GM18951 (cell line): ENCODE results near the gene NKG7.

Experiments
- POLR2A ChIP-seq: IDR thresholded peaks from 4 replicates; pipeline ENCODE4 v1.6.1; 2011; ENCODE audit warnings: mild to moderate bottlenecking; ENCODE audit not compliant: insufficient read length, insufficient read depth; ENCODE audit errors: extremely low read depth
- in situ Hi-C: fragments of 300-500 bp; cut with MboI; formaldehyde crosslinking; loops from one replicate; pipeline ENCODE4 v1.12.0; 2022; ENCODE audit warnings: low sequenced_read_pairs, mixed read lengths, inconsistent platforms; ENCODE audit not compliant: unreplicated experiment

Gene NKG7

DNA sequence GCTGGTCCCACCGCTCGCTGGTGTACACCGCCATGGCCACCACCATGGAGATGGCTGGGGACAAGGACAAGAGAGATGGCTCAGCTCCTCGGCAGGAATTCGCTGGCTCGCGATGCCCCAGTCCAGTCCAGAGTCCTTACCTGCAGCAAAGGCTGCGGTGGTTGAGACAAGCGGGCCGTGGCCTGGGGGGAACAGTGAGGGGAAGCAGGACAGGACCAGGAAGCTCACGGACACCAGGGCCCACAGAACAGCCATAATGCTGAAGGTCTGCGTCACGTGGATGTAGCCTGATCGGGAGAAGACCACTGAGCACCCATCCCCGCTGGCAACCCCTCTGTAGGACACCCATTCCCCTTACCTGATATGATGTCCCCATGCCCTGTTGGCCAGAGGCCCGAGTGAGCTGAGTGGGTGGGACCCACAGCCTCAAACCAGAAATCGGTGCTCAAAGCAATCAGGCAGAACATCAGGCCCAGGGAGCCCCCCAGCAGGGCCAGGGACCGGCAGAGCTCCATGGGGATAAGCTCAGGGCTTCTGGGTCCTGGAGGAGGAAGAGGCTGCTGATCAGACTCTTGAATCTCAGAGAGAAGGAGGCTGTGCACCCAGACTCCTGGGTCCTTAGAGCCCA is 319 bp downstream of the NKG7 start:
- in situ Hi-C loops = no loop called here

DNA sequence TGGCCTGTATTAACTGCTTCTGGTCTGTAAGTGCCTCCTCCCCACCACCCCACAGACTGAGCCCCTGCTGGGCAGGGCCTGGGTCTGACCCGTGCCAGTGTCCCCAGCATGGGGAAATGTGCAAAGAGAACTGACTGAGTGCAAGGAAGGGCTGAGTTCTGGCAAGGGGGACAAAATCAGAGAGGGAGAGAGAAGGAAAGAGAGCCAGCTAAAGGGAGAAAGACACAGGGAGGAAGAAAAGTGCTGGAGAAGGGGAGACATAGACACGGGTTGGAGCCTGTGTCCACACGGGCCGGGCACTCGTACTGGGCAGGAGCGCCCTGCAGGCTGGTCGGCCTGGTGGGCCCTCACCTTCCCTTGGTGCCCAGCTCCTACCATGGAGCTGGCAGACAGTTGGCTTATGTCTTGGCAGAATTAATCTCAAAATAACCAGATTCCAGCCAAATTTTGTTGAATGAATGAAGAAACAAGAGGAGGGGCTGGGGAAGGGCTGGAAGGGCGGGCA is 1.2 kb downstream of the NKG7 start:
- no peak for TF ChIP-seq POLR2A
- in situ Hi-C loops = no loop called here

More for the DNA sequence above, 319 bp downstream of the NKG7 start:
- no peak for TF ChIP-seq POLR2A

DNA sequence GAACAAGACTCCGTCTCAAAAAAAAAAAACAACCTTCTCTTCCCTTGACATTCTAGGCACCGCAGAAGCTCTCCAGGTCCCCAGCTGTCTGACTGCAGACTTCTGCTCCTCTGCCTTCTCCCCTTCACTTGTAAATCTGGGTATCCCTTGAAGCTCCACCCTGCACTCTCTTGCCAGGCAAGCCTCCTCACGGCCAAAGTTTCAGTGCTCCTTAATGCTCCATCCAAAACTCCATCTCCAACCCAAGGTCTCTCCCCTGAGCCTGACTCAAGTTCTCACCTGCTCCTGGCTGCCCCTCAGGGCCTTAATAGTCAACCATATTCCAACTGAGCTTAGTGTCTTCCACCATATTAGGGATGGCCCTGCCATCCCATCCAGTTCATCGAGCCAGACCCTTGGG is 2.2 kb downstream of the NKG7 start:
- no peak for TF ChIP-seq POLR2A
- in situ Hi-C loops = no loop called here

DNA sequence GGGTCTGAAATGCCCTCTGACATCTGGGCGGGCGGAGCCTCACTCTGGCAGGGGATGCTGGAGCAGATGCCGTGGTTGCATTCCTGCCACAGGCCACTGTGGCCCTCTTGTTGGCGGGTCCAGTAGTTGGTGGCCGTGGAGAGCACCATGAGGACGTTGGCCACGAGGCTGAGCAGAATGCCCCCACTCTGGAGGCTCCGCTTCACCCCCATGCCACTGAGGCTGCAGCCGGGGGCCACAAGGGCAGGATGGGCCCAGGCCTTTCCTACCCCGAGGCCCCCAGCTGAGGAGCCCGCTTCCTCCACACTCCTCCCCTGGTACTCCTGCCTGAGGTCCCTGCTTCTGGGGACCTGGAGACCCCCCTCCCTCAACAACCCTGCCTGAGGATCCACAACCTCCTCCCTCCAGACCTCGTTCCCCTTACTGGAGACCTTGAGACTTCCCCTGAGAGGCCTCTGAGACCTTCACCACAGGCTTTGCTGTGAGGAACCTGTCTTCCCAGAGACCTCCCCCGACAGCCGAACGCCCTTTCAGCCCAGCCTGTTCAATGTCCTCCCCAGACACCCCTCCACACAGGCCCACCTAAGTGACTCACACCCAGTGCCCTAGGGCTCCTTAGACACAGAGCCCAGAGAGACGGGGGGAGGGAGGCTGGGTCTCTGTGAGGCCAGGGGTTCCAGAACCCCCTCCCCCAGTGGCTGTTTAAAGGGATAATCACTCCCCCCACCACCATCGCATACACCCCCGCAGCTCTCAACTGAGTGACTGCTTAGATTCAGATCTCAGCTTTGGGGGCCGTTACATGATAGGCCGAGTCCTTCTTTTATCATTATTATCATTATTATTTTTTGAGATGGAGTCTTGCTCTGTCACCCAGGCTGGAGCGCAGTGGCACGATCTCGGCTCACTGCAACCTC is 3.8 kb downstream of the NKG7 start, which contains the start of gene CLDND2:
TSS of gene CLDND2 (minus strand) at position 638 of the 917 bp plus-strand sequence. CDS start at position 212, 426 bp downstream.
- no peak for TF ChIP-seq POLR2A
- in situ Hi-C loops = no loop called here

DNA sequence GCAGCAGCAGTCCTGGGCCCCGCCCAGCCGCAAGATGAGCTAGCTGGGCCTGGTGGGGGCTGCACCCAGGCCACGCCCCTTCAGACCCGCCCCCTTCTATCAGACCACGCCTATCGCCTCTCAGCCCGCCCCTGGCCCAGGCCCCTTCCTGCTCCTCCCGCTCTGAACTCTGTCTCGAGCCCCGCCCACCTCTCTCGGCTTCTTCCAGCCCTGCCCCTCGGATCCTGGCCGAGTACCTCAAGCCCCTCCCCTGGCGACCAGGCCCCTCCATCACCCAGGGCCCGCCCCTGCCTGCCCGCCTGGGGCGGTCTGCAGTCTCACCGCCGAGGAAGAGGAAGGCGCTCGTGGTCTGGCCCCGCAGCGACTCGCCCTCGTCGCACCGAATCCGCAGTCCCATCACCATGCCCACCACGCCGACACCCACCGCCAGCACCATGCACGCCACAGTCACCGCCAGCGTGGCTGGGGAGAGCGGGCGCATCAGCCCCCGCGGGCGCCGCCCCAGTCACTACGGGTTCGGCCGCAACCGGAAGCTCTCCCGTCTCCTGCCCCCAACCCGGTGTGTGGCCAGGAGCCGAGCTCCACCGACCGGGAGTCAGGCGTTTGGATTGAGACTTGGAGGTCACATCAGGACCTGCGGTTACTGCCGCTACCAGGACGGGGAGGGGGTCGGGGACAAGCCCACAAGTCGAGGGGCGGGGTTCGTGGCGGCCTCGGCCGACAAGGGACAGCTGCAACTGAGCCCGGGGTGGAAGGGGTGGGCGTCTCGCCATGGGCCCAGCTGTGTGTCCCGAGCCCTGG is 4.7 kb downstream of the NKG7 start:
- peak; percentile 72 for TF ChIP-seq POLR2A
- in situ Hi-C loops = no loop called here

DNA sequence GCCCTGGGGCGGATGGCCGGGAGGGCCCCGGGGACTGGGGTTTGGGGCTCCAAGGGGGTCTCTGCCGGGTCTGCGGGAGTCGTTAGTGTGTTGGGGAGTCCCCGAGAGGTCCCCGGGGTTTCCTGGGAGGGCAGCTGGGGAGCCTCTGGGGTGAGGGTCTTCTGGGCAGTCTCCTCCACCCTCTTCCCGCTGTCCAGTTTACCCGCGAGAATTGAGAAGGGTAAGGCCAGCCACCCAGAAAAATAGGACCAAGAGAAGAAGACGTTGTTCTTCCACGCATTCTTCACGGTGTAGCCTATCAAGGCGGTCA is 5.2 kb downstream of the NKG7 start:
- in situ Hi-C loops = no loop called here
- TF ChIP-seq POLR2A = no peak

DNA sequence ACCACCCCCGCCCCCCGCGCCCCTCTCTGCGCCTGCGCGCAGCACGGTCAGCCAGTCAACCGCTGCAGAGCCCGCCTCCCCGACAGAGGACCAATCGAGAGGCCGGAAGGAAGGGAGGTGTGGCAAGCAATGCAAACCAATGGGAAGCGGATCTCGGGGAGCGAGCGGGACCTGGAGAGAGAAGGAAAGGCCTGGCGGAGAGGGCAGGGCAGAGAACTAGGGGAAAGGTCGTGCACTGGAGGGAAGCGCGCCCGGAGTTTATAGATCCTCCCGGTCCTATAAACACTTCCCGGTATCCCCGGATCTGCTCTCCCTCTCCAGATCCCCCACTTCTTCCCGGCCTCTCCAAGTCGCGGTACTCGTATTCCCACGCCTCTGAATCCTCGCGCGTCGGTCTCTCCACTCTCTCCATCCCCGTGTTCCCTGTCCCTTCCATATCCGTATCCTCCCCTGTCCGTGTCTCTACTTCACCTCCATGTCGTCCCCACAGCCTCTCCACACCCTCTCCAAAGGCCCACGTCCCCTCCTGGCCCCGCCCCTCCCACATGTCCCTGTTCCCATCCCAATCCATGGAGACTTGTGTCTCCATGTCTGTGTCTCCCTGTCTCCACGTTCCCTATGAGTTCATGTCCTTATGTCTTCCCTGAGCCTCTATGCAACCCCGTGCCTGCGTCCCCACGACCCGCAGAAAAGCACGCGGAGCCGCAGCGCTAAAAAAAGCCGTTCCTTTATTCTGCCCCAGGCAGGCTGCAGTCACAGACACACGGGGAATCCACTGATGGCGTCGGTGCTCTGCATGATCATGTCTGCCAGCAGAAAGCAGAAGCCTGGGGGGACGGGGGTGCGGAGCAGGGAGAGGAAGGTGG is 5.8 kb downstream of the NKG7 start:
- in situ Hi-C loops = no loop called here
- peak; percentile 81 for TF ChIP-seq POLR2A

DNA sequence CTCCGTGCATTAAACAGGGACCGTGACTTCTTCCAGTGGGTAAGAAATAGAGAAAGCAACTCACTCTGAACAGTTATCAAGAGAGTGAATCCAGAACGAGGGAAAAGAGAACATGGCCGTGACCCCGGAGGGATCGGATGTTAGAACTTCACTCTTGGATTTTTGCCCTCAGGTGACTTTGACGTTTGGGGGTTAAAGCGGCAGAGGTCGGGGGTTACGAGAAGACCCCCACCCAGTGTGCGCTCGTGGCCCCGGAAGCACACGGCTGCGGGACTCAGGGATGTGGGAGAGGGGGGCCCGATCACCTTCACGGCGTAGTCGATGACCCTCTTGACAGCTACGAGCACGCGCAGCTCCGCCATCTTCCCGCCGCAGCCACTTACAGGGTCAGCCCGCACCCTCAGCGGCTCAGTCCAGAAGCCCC is 6.5 kb downstream of the NKG7 start, which contains the start of gene ETFB:
TSS of gene ETFB (minus strand) at position 424 of the 424 bp plus-strand sequence. CDS start at position 362, 62 bp downstream.
- in situ Hi-C loops = no loop called here
- peak; percentile 73 for TF ChIP-seq POLR2A

DNA sequence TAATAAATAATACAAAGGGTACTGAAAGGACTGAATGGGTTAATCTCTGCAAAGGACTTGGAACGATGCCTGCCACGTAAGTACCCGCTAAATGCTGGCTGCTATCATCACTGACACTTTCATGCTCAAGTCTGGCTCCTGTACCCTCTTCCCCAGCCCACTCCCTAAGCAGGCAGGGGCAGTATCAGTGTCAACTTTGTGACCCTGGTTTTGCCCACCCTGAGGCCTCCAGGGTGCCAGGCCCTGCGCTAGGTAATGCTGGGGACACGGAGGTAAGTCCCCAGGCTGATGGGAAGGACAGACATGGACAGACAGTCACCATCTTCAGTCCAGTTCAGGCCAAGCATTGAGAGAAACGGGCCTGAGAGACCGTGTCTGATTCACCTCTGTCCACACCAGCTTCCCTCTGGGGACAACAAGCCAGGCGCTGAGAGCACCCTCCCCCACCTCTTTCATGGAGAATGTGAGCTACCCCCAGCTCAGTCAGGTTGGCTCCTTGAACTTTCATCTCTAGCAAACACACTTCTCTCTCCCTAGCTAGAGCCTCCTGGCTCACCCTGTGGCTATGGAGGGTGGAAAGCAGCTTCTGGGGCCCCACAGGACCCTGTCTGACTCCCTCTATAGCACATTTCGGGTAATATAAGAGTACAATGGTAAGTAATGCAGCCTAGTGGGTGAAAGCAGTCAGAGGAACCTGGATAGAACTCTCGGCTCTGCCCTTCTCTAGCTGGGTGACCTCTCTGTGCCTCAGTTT is 7.1 kb downstream of the NKG7 start:
- TF ChIP-seq POLR2A = no peak
- in situ Hi-C loops = no loop called here

DNA sequence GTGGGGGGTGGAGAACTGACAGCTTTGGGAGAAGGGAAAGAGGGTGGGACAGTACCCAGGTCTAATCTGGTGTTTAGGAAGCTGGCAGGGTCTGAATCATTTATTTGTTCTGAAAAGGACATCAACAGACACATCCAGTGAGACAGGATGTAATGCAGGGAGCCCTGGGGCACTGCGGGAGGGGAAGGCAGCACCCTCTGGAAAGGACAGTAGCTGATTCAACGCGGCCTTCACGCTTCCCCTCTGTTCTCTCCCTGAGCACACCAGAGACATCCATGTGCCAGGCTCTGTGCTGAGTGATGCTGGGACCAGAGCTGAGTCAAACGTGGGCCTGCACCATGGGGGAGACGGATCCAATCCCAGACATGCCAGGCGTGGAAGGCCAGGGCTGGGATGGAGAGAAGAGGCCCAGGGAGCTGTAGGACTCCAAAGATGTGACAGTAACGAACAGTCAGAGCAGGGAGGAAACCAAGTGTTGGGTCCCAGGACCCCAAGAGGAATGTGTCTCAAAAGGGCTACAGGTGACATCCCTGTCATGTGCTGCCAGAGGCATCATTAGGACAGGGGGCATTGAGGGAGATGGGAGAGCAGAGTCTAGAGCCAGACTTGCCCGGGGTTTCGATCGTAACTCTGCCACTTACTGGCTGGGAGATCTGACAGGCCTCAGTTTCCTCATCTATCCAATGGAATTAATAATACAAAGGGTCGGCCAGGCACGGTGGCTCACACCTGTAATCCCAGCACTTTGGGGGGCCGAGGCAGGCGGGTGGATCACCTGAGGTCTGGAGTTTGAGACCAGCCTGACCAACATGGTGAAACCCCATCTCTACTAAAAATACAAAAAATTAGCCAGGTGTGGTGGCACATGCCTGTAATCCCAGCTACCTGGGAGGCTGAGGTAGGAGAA is 8.0 kb downstream of the NKG7 start:
- in situ Hi-C loops = no loop called here
- no peak for TF ChIP-seq POLR2A

DNA sequence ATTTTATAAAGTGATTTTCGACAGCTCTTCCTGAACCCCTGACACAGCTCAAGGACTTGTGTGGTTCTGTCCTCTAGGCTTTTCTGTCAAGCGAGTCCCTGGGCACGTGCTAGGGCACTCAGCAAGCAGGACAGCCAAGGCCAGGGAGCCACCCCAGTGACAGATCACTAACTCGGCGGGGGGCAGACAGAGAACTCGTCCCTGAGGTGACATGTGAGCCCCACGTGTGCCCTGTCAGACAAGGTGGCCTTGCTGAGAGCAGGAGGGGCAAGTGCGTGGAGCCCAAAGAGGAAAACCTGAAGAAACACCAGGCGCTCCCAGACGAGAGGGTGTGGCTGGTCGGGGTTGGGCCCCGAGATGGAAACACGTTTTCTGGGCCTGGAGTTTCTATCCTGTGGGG is 11.2 kb downstream of the NKG7 start:
- in situ Hi-C loops = no loop called here
- TF ChIP-seq POLR2A = no peak

DNA sequence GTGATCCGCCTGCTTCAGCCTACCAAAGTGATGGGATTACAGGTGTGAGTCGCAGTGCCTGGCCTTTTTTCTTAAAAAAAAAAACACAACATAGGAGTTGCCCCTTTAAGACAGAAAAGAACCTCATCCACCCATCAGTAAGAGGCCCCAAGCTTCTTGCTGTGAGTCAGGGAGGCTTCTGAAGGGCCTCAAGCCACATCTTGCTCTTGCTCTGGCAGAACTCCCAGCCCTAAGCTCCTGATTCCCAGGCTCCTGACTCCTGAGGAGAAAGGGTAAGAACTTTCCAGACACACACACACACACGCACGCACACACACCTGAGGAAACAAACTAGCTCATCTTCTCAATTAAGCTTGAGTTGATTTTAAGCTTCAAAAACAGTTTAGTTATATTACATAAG is 13.2 kb downstream of the NKG7 start:
- in situ Hi-C loops = no loop called here
- TF ChIP-seq POLR2A = no peak
